Measurements from ENCODE around the gene FOXP4.

DNA sequence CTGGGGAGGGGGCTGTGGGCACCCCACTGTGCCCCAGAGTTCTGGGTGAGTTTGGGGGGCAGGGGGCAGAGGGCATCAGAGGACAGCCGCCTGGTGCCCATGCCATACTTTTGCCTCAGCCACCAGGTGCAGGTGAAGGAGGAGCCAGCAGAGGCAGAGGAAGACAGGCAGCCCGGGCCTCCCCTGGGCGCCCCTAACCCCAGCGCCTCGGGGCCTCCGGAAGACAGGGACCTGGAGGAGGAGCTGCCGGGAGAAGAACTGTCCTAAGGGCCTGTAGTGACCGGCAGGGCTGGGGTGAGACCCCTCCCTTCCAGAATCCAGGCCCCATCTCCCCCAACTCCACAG is 52.5 kb downstream of the FOXP4 start:
- TF ChIP-seq POLR2AphosphoS5 (IDR thresholded peaks at IDR 0.05): no peak
- TF ChIP-seq, protein P1, sequence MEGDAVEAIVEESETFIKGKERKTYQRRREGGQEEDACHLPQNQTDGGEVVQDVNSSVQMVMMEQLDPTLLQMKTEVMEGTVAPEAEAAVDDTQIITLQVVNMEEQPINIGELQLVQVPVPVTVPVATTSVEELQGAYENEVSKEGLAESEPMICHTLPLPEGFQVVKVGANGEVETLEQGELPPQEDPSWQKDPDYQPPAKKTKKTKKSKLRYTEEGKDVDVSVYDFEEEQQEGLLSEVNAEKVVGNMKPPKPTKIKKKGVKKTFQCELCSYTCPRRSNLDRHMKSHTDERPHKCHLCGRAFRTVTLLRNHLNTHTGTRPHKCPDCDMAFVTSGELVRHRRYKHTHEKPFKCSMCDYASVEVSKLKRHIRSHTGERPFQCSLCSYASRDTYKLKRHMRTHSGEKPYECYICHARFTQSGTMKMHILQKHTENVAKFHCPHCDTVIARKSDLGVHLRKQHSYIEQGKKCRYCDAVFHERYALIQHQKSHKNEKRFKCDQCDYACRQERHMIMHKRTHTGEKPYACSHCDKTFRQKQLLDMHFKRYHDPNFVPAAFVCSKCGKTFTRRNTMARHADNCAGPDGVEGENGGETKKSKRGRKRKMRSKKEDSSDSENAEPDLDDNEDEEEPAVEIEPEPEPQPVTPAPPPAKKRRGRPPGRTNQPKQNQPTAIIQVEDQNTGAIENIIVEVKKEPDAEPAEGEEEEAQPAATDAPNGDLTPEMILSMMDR (IDR thresholded peaks at IDR 0.05 in 8 of 11, conservative IDR thresholded peaks at IDR 0.05 in 3 of 11): no peak

All from spleen (tissue), 7 donors.